WTC11 (cell line): ENCODE data around the gene CHRM1. TPM values are rescaled to one million over a fixed set of nuclear protein-coding genes. Genes with fewer than 3 reads are reported as not detected.
A peak's percentile ranks its signal among the peaks of the same experiment; 100 is the strongest.

Experiments used
- ATAC-seq: fragments of 200-7000 bp; cut with Tn5 transposase; 2 replicates; pipeline ENCODE4 v1.10.0; 2021; ENCODE audit warnings: mild to moderate bottlenecking, moderate library complexity
- CTCF ChIA-PET: fragments of 300-600 bp; sonication (Branson Sonifier 250); formaldehyde crosslinking; loops from one replicate; lab custom pipeline; 2021; ENCODE audit warnings: antibody characterized with exemption; lab: Charles Lee
- POLR2A ChIA-PET: fragments of 350-600 bp; sonication (Branson Sonifier 250); formaldehyde crosslinking; loops from one replicate; lab custom pipeline; 2021; ENCODE audit warnings: antibody characterized with exemption; lab: Charles Lee
- DNase-seq: peaks from one replicate; pipeline ENCODE4 v3.0.0; 2021; ENCODE audit warnings: low spot score
- H3K27ac Mint-ChIP-seq: 2 replicates; pipeline ENCODE4 v1.8.0; 2021; ENCODE audit warnings: mixed read lengths
- H3K27me3 Mint-ChIP-seq: 2 replicates; pipeline ENCODE4 v1.8.0; 2021; ENCODE audit warnings: low read depth, mild to moderate bottlenecking, moderate library complexity, mixed read lengths
- H3K36me3 Mint-ChIP-seq: 2 replicates; pipeline ENCODE4 v1.8.0; 2021; ENCODE audit warnings: mixed read lengths
- H3K4me1 Mint-ChIP-seq: 2 replicates; pipeline ENCODE4 v1.8.0; 2022; ENCODE audit warnings: mixed read lengths
- H3K4me3 Mint-ChIP-seq: 2 replicates; pipeline ENCODE4 v1.8.0; 2021; ENCODE audit warnings: mild to moderate bottlenecking, moderate library complexity, mixed read lengths
- H3K9me3 Mint-ChIP-seq: 2 replicates; pipeline ENCODE4 v1.8.0; 2021; ENCODE audit warnings: mixed read lengths
- GABPB1 ChIP-seq: sonication (generic); formaldehyde crosslinking; IDR thresholded peaks from 2 replicates; pipeline ENCODE4 v1.8.1; 2023; ENCODE audit warnings: mild to moderate bottlenecking, missing genetic modification reagents
- MXD4 ChIP-seq: fragments of 250-450 bp; sonication (Bioruptor Pico); IDR thresholded peaks from 2 replicates; pipeline ENCODE4 v1.8.0; 2021; ENCODE audit warnings: mild to moderate bottlenecking, moderate library complexity, borderline replicate concordance
- NR1H2 ChIP-seq: sonication (generic); formaldehyde crosslinking; IDR thresholded peaks from 2 replicates; pipeline ENCODE4 v1.9.0; 2021; ENCODE audit warnings: mild to moderate bottlenecking, moderate library complexity, missing genetic modification reagents
- OVOL2 ChIP-seq: fragments of 250-450 bp; sonication (Bioruptor Pico); IDR thresholded peaks from 2 replicates; pipeline ENCODE4 v1.9.0; 2021; ENCODE audit warnings: mild to moderate bottlenecking, borderline replicate concordance
- SMAD4 ChIP-seq: sonication (generic); formaldehyde crosslinking; IDR thresholded peaks from 2 replicates; pipeline ENCODE4 v1.8.0; 2022; ENCODE audit warnings: mild to moderate bottlenecking, missing genetic modification reagents
- SOX15 ChIP-seq: fragments of 250-450 bp; sonication (Bioruptor Pico); IDR thresholded peaks from 2 replicates; pipeline ENCODE4 v1.9.0; 2021; ENCODE audit warnings: mild to moderate bottlenecking
- SP1 ChIP-seq: sonication (generic); formaldehyde crosslinking; conservative IDR thresholded peaks from 2 replicates; pipeline ENCODE4 v1.8.1; 2022; ENCODE audit warnings: missing genetic modification reagents
- TCF7 ChIP-seq: sonication (generic); formaldehyde crosslinking; IDR thresholded peaks from 2 replicates; pipeline ENCODE4 v1.8.0; 2022; ENCODE audit warnings: mild to moderate bottlenecking, low read depth, missing genetic modification reagents, moderate library complexity
- TEAD4 ChIP-seq: sonication (generic); formaldehyde crosslinking; IDR thresholded peaks from 2 replicates; pipeline ENCODE4 v1.8.0; 2022; ENCODE audit warnings: mild to moderate bottlenecking, missing genetic modification reagents
- ZBTB21 ChIP-seq: sonication (generic); formaldehyde crosslinking; IDR thresholded peaks from 2 replicates; pipeline ENCODE4 v1.8.1; 2023; ENCODE audit warnings: mild to moderate bottlenecking, missing genetic modification reagents, borderline replicate concordance
- ZNF396 ChIP-seq: fragments of 250-450 bp; sonication (Bioruptor Pico); IDR thresholded peaks from 2 replicates; pipeline ENCODE4 v1.8.0; 2021; ENCODE audit warnings: mild to moderate bottlenecking, moderate library complexity, borderline replicate concordance
- ZNF416 ChIP-seq: fragments of 250-450 bp; sonication (Bioruptor Pico); IDR thresholded peaks from 2 replicates; pipeline ENCODE4 v1.9.0; 2021; ENCODE audit warnings: mild to moderate bottlenecking, inconsistent platforms
- ZNF671 ChIP-seq: fragments of 250-450 bp; sonication (Bioruptor Pico); IDR thresholded peaks from 2 replicates; pipeline ENCODE4 v1.8.0; 2021; ENCODE audit warnings: mild to moderate bottlenecking
- total RNA-seq: library from RNA; stranded (reverse); gene quantifications from 3 replicates; pipeline ENCODE4 v1.2.3, GENCODE V29; 2021
- TF ChIP-seq, protein P1 (sequence below): sonication (generic); formaldehyde crosslinking; IDR thresholded peaks from 2 replicates; pipeline ENCODE4 v1.8.0; 2023; ENCODE audit warnings: missing genetic modification reagents, mild to moderate bottlenecking, borderline replicate concordance
- TF ChIP-seq, protein P2 (sequence below): sonication (generic); formaldehyde crosslinking; IDR thresholded peaks from 2 replicates; pipeline ENCODE4 v1.8.0; 2022; ENCODE audit warnings: mild to moderate bottlenecking, missing genetic modification reagents
- TF ChIP-seq, protein P3 (sequence below): sonication (generic); formaldehyde crosslinking; conservative IDR thresholded peaks from 2 replicates; pipeline ENCODE4 v1.8.1; 2022; ENCODE audit warnings: mild to moderate bottlenecking, missing genetic modification reagents
- TF ChIP-seq, protein P4 (sequence below): sonication (generic); formaldehyde crosslinking; IDR thresholded peaks from 2 replicates; pipeline ENCODE4 v1.8.0; 2023; ENCODE audit warnings: mild to moderate bottlenecking, missing genetic modification reagents
- TF ChIP-seq, protein P5 (sequence below): sonication (generic); formaldehyde crosslinking; IDR thresholded peaks from 2 replicates; pipeline ENCODE4 v1.8.0; 2023; ENCODE audit warnings: missing genetic modification reagents
- TF ChIP-seq, protein P6 (sequence below): sonication (generic); formaldehyde crosslinking; IDR thresholded peaks from 2 replicates; pipeline ENCODE4 v1.8.1; 2023; ENCODE audit warnings: mild to moderate bottlenecking, missing genetic modification reagents, borderline replicate concordance

CHRM1 gene
- total RNA-seq, 1 experiment from 2014 or later: not detected

DNA sequence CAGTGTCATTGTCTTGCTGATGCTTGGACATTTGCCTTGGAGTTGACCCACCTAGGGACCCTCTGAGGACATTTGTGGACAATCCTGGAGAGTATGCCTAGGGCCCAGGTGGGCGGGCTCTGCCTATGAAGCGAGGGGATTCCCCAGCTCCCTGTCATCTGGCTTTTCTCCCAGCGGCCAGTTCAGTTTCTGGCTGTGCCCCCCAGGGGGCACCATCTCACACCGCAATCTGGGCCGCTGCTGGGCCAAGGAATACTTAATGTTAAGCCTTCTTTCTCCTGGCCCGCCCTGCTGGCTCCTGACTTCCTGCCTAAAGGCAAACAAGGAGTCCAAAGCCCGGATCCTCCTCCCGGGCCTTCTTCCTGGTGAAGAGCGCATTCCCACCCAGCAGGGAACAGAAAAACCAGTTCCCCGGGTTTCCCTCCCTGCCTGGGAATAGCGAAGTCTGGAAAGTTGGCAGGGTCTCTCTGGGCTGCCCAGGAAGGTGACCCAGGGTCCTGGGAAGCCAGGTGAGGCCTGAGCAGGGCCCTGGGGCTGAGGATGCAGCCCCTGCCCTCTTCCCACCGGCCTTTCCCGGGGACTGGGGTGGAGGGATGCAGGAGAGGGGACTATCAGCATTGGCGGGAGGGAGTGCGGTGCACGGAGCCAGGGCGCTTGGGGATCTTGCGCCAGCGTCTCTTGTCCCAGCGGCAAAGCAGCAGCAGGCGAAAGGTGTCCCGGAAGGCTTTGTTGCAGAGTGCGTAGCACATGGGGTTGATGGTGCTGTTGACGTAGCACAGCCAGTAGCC, 11.9 kb downstream of the CHRM1 start (continued):
- TF ChIP-seq, protein P1, sequence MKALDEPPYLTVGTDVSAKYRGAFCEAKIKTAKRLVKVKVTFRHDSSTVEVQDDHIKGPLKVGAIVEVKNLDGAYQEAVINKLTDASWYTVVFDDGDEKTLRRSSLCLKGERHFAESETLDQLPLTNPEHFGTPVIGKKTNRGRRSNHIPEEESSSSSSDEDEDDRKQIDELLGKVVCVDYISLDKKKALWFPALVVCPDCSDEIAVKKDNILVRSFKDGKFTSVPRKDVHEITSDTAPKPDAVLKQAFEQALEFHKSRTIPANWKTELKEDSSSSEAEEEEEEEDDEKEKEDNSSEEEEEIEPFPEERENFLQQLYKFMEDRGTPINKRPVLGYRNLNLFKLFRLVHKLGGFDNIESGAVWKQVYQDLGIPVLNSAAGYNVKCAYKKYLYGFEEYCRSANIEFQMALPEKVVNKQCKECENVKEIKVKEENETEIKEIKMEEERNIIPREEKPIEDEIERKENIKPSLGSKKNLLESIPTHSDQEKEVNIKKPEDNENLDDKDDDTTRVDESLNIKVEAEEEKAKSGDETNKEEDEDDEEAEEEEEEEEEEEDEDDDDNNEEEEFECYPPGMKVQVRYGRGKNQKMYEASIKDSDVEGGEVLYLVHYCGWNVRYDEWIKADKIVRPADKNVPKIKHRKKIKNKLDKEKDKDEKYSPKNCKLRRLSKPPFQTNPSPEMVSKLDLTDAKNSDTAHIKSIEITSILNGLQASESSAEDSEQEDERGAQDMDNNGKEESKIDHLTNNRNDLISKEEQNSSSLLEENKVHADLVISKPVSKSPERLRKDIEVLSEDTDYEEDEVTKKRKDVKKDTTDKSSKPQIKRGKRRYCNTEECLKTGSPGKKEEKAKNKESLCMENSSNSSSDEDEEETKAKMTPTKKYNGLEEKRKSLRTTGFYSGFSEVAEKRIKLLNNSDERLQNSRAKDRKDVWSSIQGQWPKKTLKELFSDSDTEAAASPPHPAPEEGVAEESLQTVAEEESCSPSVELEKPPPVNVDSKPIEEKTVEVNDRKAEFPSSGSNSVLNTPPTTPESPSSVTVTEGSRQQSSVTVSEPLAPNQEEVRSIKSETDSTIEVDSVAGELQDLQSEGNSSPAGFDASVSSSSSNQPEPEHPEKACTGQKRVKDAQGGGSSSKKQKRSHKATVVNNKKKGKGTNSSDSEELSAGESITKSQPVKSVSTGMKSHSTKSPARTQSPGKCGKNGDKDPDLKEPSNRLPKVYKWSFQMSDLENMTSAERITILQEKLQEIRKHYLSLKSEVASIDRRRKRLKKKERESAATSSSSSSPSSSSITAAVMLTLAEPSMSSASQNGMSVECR (CRISPR knock-in tag): no peak
- TF ChIP-seq, protein P2, sequence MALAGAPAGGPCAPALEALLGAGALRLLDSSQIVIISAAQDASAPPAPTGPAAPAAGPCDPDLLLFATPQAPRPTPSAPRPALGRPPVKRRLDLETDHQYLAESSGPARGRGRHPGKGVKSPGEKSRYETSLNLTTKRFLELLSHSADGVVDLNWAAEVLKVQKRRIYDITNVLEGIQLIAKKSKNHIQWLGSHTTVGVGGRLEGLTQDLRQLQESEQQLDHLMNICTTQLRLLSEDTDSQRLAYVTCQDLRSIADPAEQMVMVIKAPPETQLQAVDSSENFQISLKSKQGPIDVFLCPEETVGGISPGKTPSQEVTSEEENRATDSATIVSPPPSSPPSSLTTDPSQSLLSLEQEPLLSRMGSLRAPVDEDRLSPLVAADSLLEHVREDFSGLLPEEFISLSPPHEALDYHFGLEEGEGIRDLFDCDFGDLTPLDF: no peak
- TF ChIP-seq MXD4 (CRISPR knock-in tag) (no peak), SP1 (CRISPR knock-in tag) (peak; percentile 54; the same call in 1 of the 2 replicates)

DNA sequence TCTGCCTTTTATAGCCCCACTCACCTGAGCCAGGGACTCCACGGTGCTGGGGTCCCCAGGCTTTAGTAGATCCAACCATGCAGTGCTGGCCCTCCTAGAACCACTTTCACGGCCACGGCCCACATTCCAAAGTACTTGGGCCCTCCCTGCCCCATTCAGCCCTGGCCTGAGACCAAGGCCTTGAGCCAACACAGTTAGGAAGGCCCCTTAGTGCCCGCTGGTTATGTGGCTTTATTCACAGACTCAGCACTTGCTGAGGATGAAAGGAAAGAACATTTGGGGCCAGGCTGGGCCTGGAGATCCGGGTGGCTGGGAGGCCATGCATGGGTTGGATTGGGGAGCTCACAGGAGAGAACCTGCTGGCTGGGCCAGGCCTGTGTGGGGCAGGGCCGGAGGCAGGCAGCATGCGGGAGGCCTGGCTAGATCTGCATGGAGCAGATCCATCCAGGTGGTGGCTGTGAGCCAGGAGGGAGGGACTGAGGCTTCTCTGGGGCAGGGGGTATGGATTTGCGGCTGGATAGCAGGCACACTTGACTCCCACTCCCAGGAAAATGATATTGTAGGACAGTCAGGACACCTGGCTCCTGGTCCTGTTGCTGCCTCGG, 12.6 kb downstream of the CHRM1 start:
- Mint-ChIP-seq H3K9me3 (peaks cover 8% of the 10 kb centered on the region), H3K36me3 (0 out of 2 replicates have a peak, but pooled peaks cover 3% of the 10 kb centered on the region), H3K4me3 (no peak overlapping the region)
- ATAC-seq (peak; percentile 11), DNase-seq (no peak)
- no peak for TF ChIP-seq TEAD4 (CRISPR knock-in tag)
- TF ChIP-seq, protein P3, sequence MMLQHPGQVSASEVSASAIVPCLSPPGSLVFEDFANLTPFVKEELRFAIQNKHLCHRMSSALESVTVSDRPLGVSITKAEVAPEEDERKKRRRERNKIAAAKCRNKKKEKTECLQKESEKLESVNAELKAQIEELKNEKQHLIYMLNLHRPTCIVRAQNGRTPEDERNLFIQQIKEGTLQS (CRISPR knock-in tag): no peak
- no peak for TF ChIP-seq GABPB1 (CRISPR knock-in tag)
- TF ChIP-seq, protein P4, sequence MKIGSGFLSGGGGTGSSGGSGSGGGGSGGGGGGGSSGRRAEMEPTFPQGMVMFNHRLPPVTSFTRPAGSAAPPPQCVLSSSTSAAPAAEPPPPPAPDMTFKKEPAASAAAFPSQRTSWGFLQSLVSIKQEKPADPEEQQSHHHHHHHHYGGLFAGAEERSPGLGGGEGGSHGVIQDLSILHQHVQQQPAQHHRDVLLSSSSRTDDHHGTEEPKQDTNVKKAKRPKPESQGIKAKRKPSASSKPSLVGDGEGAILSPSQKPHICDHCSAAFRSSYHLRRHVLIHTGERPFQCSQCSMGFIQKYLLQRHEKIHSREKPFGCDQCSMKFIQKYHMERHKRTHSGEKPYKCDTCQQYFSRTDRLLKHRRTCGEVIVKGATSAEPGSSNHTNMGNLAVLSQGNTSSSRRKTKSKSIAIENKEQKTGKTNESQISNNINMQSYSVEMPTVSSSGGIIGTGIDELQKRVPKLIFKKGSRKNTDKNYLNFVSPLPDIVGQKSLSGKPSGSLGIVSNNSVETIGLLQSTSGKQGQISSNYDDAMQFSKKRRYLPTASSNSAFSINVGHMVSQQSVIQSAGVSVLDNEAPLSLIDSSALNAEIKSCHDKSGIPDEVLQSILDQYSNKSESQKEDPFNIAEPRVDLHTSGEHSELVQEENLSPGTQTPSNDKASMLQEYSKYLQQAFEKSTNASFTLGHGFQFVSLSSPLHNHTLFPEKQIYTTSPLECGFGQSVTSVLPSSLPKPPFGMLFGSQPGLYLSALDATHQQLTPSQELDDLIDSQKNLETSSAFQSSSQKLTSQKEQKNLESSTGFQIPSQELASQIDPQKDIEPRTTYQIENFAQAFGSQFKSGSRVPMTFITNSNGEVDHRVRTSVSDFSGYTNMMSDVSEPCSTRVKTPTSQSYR: no peak
- TF ChIP-seq ZNF671 (CRISPR knock-in tag): no peak
- no peak for TF ChIP-seq ZBTB21 (CRISPR knock-in tag)
- no peak for TF ChIP-seq OVOL2 (CRISPR knock-in tag)
- no peak for TF ChIP-seq SOX15
- no peak for TF ChIP-seq ZNF416 (CRISPR knock-in tag)
- TF ChIP-seq, protein P5, sequence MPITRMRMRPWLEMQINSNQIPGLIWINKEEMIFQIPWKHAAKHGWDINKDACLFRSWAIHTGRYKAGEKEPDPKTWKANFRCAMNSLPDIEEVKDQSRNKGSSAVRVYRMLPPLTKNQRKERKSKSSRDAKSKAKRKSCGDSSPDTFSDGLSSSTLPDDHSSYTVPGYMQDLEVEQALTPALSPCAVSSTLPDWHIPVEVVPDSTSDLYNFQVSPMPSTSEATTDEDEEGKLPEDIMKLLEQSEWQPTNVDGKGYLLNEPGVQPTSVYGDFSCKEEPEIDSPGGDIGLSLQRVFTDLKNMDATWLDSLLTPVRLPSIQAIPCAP: no peak
- TF ChIP-seq ZNF396 (CRISPR knock-in tag): no peak
- no peak for TF ChIP-seq TCF7 (CRISPR knock-in tag)
- TF ChIP-seq SMAD4 (CRISPR knock-in tag): no peak
- TF ChIP-seq, protein P6, sequence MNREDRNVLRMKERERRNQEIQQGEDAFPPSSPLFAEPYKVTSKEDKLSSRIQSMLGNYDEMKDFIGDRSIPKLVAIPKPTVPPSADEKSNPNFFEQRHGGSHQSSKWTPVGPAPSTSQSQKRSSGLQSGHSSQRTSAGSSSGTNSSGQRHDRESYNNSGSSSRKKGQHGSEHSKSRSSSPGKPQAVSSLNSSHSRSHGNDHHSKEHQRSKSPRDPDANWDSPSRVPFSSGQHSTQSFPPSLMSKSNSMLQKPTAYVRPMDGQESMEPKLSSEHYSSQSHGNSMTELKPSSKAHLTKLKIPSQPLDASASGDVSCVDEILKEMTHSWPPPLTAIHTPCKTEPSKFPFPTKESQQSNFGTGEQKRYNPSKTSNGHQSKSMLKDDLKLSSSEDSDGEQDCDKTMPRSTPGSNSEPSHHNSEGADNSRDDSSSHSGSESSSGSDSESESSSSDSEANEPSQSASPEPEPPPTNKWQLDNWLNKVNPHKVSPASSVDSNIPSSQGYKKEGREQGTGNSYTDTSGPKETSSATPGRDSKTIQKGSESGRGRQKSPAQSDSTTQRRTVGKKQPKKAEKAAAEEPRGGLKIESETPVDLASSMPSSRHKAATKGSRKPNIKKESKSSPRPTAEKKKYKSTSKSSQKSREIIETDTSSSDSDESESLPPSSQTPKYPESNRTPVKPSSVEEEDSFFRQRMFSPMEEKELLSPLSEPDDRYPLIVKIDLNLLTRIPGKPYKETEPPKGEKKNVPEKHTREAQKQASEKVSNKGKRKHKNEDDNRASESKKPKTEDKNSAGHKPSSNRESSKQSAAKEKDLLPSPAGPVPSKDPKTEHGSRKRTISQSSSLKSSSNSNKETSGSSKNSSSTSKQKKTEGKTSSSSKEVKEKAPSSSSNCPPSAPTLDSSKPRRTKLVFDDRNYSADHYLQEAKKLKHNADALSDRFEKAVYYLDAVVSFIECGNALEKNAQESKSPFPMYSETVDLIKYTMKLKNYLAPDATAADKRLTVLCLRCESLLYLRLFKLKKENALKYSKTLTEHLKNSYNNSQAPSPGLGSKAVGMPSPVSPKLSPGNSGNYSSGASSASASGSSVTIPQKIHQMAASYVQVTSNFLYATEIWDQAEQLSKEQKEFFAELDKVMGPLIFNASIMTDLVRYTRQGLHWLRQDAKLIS (CRISPR knock-in tag): no peak
- TF ChIP-seq NR1H2 (CRISPR knock-in tag): no peak
- TF ChIP-seq, all 79 proteins: peak for 0
- Mint-ChIP-seq H3K27me3 (peaks cover 13% of the 10 kb centered on the region), H3K27ac (peak overlapping the region; percentile 84), H3K4me1 (peaks cover 31% of the 10 kb centered on the region)
- POLR2A ChIA-PET: interaction anchor here (1.0 kb wide), 2 partner anchors 14 to 115 kb away, joined by 3 to 5 read pairs; no protein-coding TSS in a partner anchor
- CTCF ChIA-PET: interaction anchor here (0.6 to 11.0 kb wide), 21 partner anchors 11 to 155 kb away, joined by 3 to 535 read pairs (median 5); partner anchors contain the start of genes CHRM1, SLC22A8, SLC3A2 and ZBTB3
